GM12875 (cell line): ENCODE measurements around the gene VWA8.

Experiments used
- H3K4me3 ChIP-seq: one replicate; pipeline ENCODE4 v1.5.1; 2011; ENCODE audit warnings: low read depth, low read length, control low read depth
- CTCF ChIP-seq: IDR thresholded peaks from 2 replicates; pipeline ENCODE4 v1.5.1; 2011; ENCODE audit warnings: low read depth, mild to moderate bottlenecking, control low read depth, inconsistent platforms, low read length, moderate library complexity, borderline replicate concordance; ENCODE audit not compliant: insufficient read depth

VWA8 gene

GRCh38 chr13:41722684-41723535, 238.0 kb downstream of the VWA8 start:
- H3K4me3 ChIP-seq = no peak overlapping the region
- no peak for TF ChIP-seq CTCF

- H3K4me3 ChIP-seq = no peak overlapping the region
Measured at GRCh38 chr13:41720839-41721561, 239.9 kb downstream of the VWA8 start.

GRCh38 chr13:41716236-41716635, 244.7 kb downstream of the VWA8 start:
- H3K4me3 ChIP-seq = no peak overlapping the region
- TF ChIP-seq CTCF = no peak

More at GRCh38 chr13:41720839-41721561, 239.9 kb downstream of the VWA8 start:
- TF ChIP-seq CTCF = no peak

- H3K4me3 ChIP-seq = no peak overlapping the region
- no peak for TF ChIP-seq CTCF
Measured at GRCh38 chr13:41713405-41713804, 247.5 kb downstream of the VWA8 start.

- H3K4me3 ChIP-seq = no peak overlapping the region
- TF ChIP-seq CTCF = no peak
Measured at GRCh38 chr13:41710771-41711170, 250.1 kb downstream of the VWA8 start.

GRCh38 chr13:41709511-41709910, 251.4 kb downstream of the VWA8 start:
- no peak overlapping the region for H3K4me3 ChIP-seq
- TF ChIP-seq CTCF = no peak
